Measurements from ENCODE around the gene WDR91. TPM values are rescaled to one million over a fixed set of nuclear protein-coding genes. Genes with fewer than 3 reads are reported as not detected.

Gene WDR91
- total RNA-seq, 1 experiment from 2014 or later: 10.1 TPM

DNA sequence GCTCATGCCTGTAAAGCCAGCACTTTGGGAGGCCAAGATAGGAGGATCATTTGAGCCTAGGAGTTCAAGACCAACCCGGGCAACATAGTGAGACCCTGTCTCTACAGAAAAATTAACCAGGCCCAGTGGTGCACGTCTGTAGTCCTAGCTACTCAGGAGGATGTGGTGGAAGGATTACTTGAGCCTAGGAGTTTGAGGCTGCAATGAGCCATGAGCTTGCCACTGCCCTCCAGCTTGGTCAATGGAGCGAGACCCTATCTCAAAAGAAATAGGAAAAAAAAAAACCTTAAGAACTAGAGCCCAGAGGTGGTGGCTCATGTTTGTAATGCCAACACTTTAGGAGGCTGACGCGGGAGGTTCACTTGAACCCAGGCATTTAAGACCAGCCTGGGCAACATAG is 24.5 kb upstream of the WDR91 start:
- Histone ChIP-seq H3K79me2 (ENCODE audit: insufficient read depth, low read length) (no peaks in the 10 kb centered on the region), H3K9me3 (ENCODE audit: control insufficient read depth in 1 of 2, insufficient read depth in 1 of 2, low read depth in 1 of 2, low read length in 2 of 2) (no peaks in the 10 kb centered on the region), H3K27ac (ENCODE audit: low read depth, low read length) (no peak overlapping the region), H3K9ac (ENCODE audit: low read length) (no peak overlapping the region), H3K4me1 (ENCODE audit: control insufficient read depth in 1 of 2, insufficient read depth in 2 of 2, low read length in 2 of 2) (peaks cover 0 to 16% of the 10 kb centered on the region in 2 experiments; a peak in 3 of 4 replicates), H4K20me1 (ENCODE audit: insufficient read depth) (no peaks in the 10 kb centered on the region), H3K4me3 (replicated peaks in 1 of 2; ENCODE audit: low read depth in 1 of 2, low read length in 2 of 2) (no peak overlapping the region), H3K4me2 (ENCODE audit: low read length) (no peak overlapping the region), H3K9me2 (ENCODE audit: insufficient read depth) (no peaks in the 10 kb centered on the region), H2AFZ (ENCODE audit: low read depth, low read length, poor library complexity, severe bottlenecking) (no peak overlapping the region), H3K36me3 (ENCODE audit: control insufficient read depth in 1 of 2, insufficient read depth in 2 of 2, low read length in 2 of 2) (no peaks in the 10 kb centered on the region), H3K27me3 (ENCODE audit: insufficient read depth, low read length) (no peaks in the 10 kb centered on the region)
- intact Hi-C loops (cut with micrococcal nuclease): no loop called here
- ChIA-PET CTCF (interaction anchor here (0.7 kb wide), 1 partner anchor 65 kb away, joined by 4 read pairs; no protein-coding TSS in a partner anchor), RAD21 (ENCODE audit: low non-redundant PET in 1 of 2, low total read pairs in 2 of 2, uncharacterized antibody in 2 of 2, unreplicated experiment in 2 of 2) (no interaction called here), POLR2A (no interaction called here)
- ATAC-seq: no peak
- no peak for DNase-seq (ENCODE audit: low read depth, low spot score)
- TF ChIP-seq JUND (IDR thresholded peaks at IDR 0.05) (no peak), ZNF274 (IDR thresholded peaks at IDR 0.05; ENCODE audit: low read depth, low read length) (no peak), RAD21 (IDR thresholded peaks at IDR 0.05; ENCODE audit: low read depth) (no peak), SP1 (IDR thresholded peaks at IDR 0.05; ENCODE audit: low read depth) (no peak), EGR1 (IDR thresholded peaks at IDR 0.05; ENCODE audit: low read depth) (no peak), POLR2AphosphoS5 (IDR thresholded peaks at IDR 0.05; ENCODE audit: low read depth, low read length) (no peak), FOSL1 (IDR thresholded peaks at IDR 0.05; ENCODE audit: low read depth) (no peak), SRF (IDR thresholded peaks at IDR 0.05; ENCODE audit: low read depth) (no peak), EZH2 (IDR thresholded peaks at IDR 0.05) (no peak), SIN3A (IDR thresholded peaks at IDR 0.05; ENCODE audit: low read depth) (no peak), CBX3 (IDR thresholded peaks at IDR 0.05; ENCODE audit: low read depth) (no peak), EZH2phosphoT487 (IDR thresholded peaks at IDR 0.05; ENCODE audit: borderline replicate concordance) (no peak), ZFX (IDR thresholded peaks at IDR 0.05) (no peak), ELF1 (IDR thresholded peaks at IDR 0.05; ENCODE audit: borderline replicate concordance, low read depth) (no peak), TCF7L2 (IDR thresholded peaks at IDR 0.05; ENCODE audit: borderline replicate concordance, extremely low read depth, insufficient read depth, insufficient read length) (no peak), POLR2A (IDR thresholded peaks at IDR 0.05; ENCODE audit: borderline replicate concordance, extremely low read depth, insufficient read depth, insufficient read length) (no peak)
- TF ChIP-seq, protein P1, sequence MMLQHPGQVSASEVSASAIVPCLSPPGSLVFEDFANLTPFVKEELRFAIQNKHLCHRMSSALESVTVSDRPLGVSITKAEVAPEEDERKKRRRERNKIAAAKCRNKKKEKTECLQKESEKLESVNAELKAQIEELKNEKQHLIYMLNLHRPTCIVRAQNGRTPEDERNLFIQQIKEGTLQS (IDR thresholded peaks at IDR 0.05): no peak
- TF ChIP-seq, protein P2, sequence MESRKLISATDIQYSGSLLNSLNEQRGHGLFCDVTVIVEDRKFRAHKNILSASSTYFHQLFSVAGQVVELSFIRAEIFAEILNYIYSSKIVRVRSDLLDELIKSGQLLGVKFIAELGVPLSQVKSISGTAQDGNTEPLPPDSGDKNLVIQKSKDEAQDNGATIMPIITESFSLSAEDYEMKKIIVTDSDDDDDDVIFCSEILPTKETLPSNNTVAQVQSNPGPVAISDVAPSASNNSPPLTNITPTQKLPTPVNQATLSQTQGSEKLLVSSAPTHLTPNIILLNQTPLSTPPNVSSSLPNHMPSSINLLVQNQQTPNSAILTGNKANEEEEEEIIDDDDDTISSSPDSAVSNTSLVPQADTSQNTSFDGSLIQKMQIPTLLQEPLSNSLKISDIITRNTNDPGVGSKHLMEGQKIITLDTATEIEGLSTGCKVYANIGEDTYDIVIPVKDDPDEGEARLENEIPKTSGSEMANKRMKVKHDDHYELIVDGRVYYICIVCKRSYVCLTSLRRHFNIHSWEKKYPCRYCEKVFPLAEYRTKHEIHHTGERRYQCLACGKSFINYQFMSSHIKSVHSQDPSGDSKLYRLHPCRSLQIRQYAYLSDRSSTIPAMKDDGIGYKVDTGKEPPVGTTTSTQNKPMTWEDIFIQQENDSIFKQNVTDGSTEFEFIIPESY (IDR thresholded peaks at IDR 0.05; ENCODE audit: extremely low read depth, insufficient replicate concordance, low read length): no peak
- TF ChIP-seq, protein P3, sequence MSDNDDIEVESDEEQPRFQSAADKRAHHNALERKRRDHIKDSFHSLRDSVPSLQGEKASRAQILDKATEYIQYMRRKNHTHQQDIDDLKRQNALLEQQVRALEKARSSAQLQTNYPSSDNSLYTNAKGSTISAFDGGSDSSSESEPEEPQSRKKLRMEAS (IDR thresholded peaks at IDR 0.05): no peak
- TF ChIP-seq, protein P4, sequence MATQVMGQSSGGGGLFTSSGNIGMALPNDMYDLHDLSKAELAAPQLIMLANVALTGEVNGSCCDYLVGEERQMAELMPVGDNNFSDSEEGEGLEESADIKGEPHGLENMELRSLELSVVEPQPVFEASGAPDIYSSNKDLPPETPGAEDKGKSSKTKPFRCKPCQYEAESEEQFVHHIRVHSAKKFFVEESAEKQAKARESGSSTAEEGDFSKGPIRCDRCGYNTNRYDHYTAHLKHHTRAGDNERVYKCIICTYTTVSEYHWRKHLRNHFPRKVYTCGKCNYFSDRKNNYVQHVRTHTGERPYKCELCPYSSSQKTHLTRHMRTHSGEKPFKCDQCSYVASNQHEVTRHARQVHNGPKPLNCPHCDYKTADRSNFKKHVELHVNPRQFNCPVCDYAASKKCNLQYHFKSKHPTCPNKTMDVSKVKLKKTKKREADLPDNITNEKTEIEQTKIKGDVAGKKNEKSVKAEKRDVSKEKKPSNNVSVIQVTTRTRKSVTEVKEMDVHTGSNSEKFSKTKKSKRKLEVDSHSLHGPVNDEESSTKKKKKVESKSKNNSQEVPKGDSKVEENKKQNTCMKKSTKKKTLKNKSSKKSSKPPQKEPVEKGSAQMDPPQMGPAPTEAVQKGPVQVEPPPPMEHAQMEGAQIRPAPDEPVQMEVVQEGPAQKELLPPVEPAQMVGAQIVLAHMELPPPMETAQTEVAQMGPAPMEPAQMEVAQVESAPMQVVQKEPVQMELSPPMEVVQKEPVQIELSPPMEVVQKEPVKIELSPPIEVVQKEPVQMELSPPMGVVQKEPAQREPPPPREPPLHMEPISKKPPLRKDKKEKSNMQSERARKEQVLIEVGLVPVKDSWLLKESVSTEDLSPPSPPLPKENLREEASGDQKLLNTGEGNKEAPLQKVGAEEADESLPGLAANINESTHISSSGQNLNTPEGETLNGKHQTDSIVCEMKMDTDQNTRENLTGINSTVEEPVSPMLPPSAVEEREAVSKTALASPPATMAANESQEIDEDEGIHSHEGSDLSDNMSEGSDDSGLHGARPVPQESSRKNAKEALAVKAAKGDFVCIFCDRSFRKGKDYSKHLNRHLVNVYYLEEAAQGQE (IDR thresholded peaks at IDR 0.05; ENCODE audit: low read depth): no peak
- no TSS peak for BruUV-seq (replicated peaks)
